ENCODE data around the gene TNC.

Gene TNC

DNA sequence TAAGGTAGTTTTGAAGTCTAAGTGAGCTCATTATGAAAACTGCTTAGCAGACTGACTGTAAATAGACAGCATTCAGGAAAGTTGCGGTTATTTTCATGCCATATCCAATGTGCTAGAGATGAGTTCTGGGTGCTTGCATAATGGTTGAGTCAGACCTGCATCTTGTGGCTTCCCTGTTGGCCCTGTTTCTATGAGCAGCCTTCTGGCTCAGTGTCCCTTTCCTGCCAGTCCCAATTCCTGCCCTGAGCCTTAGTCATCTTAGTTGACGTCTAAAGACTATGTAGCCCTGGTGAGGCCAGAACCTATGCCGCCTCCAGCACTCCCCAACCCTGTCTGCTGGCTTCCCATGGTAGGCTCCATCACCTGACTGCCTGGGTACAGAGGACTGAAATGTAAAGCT lies 111.3 kb downstream of the TNC start:
- no peak for DNase-seq

DNA sequence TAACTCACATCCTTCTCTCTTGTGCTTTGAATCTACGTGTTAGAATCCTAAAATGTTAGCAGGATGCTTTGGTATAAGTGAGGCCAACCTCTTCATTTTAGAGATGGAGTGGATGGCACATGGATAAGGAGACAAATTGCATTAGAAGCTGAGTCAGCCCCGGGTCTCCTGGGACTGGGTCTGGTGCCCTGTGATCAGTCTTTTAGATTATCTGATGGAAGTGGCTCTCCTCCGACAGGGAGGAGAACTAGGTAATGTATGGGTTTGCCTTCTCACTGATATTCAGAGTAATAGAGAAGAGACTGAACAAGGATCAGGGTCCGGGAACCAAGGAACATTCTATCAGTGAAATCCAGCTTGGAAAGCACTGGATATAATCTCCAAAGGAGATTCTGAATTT lies 112.6 kb downstream of the TNC start:
- DNase-seq, result no peak

DNA sequence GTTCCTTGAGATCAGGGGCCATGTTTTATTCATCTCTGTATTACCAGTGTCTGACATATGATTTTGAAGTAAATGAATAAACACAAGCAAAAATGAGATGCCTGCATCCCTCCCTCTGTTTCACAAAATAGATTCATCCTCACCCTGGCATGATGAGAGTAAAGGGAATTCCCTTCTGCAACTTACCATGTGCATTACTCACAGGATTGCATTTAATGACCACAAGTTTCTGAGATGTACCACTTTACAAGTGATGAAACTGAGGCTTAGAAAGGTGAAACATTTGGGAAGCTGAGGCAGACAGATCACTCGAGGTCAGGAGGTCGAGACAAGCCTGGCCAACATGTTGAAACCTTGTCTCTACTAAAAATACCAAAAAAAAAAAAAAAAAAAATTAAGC lies 113.4 kb downstream of the TNC start:
- DNase-seq, result no peak

DNA sequence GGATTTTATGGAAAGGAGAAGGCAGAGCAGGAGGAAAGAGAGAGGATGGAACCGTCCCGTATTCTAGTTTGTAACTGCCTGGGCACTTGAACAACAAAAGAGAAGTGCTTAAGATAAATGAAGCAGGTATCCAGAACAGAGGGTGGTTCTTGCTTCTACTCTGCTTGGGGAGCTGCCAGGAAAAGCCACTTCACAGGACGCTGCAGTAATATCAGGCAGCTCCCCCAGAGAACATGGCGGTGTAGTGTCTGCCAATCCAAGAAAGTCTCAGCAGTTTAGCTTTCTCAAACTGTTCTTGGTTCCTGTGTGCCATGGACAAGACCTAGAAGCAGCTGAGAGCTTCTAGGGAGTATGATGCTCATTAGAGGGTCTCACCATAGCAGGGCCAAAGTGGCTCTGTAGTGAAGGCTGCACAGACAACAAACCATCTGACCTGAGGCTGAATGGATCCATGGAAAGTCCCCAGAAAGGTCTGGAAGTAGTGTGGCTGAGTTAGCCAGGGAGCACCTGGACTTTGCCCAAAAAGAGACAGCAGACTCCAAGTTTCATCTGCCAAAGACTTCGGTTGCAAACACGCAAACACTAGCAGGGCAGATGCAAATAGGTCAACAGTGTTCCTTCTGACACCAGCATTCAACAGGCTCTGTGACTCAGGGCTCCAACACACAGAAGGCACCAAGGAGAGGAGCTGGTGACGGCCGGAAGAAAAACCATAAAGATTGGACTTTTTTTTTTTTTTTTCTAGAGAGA lies 115.4 kb downstream of the TNC start:
- no peak for DNase-seq

DNA sequence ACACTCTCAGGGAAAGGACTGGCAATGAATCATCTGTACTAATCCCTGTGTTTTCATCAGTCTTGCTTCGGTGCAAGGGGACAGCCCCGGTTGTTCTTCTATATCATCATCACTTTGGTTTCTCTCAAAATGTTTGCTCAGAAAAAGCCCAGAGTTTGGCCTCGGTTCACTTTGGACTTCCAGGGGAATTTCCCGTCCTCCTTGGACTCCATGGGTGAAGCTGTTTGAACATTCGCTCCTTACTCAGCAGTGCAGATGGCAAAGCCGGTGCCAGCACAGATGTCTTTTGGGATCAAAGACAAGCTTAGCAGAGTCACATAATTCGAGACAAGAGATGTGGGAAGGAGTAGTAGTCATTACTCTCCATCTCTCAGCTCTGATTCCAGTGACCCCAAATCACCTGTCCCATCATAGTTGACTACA lies 117.7 kb downstream of the TNC start:
- DNase-seq, result no peak

DNA sequence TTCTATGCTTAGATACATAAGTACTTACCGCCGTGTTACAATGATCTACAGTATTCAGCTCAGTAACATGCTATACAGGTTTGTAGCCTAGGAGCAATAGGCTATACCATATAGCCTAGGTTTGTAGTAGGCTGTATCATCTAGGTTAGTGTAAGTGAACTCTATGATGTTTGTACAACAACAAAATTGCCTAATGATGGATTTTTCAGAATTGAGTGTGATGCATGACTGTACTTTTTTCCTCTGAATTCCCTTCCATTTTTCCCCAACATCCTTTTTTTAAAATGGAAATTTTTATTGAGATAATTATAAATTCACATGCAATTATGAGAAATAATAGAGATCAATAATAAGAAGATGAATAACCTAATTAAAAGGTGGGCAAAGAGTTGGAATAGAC lies 119.6 kb downstream of the TNC start:
- no peak for DNase-seq

DNA sequence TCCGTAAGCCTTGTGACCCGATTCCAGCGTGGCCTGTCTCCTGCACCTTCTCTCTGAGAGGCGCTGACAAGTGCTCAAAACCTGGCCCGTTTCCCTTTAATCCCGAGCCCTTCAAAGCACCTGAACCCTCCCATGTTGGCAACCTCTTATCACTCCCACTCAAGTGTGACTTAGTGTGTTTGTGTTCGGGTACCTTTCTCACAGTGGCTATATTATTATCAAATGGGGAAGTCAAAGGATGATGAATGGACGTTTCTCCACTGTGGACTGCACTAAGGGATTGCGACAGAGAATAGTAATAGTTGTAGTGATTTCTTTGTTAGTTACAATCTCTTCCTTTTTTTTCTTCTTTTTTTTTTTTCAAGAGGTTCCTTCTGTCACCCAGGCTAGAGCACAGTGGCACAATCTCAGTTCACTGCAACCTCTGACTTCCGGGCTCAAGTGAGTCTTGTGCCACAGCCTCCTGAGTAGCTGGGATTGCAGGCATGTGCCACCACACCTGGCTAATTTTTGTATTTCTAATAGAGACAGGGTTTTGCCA lies 122.2 kb downstream of the TNC start:
- no peak for DNase-seq

DNA sequence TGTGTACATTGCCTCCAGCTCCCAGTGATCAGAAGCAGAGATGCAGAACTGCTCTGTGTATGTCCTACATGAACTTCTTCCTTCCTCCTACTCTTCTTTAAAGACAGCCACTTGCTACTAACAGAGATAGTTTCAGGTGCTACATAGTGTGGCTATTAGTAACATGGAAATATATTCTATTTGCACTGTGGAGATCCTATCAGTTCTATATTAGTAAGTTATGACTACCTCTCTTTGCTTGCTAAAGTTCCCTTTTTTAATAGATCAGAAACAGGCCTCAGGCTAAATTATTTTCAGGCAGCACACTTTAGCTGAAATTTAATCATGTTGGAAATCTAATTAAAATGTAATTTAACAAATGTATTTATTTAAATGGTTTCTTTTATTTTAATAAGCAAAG lies 123.2 kb downstream of the TNC start:
- DNase-seq, result no peak

DNA sequence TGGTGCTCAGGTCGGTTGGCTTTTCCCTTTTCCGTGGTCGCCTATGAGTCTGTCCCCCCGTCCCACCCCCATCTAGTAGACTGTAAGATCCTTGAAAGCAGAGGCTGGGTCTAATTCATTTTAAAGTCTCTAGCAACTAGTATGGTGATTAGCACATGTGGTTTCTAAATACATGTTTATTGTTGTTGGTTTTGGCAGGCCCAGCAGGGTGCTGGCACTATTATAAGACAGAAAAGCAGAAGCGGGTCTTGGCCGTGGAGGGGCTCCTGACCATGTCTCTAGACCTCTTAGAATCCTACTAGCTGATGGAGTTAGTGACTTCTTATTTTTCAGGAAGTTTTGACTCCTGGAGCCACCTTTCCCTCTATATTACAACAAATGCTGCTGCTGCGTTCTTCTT lies 126.1 kb downstream of the TNC start:
- DNase-seq, result no peak

DNA sequence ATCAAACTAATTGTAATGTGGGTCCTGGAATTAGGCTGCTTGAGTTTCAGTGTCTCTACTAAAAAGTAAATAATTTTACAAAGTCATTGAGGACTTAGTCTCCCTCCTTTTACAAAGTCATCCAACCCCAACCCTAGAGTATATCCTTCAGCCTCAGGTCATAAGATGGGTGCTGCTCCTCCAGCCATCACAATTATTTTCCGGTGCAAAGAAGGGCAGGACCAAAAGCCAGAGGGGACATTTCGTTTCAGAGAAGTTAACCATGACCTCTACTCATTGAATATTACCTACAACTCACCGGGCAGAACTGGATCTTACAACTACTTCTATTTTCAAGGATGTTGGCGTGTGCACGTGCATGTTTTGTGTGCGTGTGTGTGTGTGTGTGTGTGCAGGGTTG lies 127.1 kb downstream of the TNC start:
- no peak for DNase-seq

DNA sequence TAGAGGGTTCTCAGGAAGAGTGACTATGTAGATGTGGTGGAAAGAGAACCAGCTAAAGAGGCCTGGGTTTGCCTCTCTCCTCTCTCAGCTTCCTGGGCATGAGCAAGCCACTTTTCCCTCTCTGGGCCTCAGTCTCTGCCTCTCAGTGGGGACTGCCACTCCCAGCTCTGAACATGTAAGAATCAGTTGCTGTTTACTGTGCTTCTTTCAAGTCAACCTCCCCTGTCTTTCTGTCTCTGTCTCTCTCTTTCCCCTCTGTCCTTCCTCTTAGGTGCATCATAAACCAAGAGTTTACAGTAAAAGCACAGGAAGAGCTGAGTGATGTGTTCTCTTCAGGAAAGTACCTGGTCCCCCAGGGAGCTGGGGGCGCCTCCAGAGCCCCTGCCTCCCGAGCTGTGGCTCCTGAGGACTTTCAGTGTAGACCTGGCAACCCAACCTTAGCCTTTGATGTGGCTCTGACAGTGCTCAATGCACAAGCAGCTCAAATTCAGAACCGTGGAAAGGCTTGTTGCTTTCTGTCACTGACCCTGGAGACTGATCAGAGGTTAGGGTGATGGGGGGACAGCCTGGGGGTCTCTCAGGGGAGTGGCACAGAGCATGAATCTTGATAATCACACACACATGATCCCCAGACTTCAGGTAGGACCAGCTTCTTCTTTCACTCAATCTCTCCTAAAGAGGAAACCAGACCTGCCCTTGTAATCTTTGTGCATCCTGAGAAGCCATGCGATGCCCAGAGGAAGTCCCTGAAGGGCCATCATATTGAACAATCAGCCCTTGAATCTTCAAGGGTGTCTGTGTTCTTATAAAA lies 128.2 kb downstream of the TNC start:
- no peak for DNase-seq

DNA sequence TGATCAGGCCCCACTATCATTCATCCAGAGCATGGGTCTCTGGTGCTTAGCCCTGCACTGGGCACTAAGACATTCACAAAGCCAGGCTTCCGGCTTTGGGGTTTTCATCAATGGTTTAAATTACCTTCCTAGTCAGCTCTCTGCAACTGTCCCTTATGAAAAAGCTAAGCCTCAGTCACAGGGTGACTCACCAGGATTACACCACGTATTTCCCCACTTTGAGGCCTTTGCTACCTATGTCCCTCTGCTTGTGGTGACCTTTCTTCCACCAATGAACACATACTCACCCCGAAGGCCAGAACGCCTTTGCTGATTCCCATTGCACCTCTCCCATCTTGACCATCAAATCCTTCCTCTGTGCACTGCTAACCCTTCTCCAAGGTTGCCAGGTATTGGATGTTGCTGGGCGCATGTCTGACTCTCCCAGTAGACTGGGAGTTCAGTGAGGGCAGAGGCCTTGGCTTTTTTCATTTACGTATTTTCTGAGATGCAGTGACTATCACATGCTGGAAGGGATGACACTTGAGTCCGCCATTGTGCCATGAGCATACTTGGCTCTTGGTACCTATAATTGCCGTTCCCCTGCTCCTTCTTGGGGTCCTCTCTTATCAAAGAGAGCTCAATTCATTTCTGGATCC lies 128.9 kb downstream of the TNC start:
- DNase-seq, result no peak

DNA sequence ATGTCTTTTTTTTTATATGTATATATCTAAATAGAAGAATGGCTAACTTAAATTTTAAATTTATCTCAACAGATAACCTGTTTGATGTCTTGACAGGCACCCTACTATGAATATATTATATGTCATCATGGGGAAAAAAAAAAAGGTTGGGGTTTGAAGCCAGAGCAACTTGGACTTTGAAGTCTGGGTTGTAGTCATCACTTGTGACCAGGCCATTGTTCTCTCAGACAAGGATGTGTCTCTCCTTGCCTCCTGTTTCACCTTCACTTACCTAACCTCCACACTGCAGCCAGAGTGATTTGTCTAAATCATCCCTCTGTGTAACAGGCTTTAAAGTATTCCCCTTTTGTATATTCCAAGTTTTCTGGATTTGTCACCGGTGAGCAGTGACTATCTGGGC lies 130.8 kb downstream of the TNC start:
- no peak for DNase-seq

DNA sequence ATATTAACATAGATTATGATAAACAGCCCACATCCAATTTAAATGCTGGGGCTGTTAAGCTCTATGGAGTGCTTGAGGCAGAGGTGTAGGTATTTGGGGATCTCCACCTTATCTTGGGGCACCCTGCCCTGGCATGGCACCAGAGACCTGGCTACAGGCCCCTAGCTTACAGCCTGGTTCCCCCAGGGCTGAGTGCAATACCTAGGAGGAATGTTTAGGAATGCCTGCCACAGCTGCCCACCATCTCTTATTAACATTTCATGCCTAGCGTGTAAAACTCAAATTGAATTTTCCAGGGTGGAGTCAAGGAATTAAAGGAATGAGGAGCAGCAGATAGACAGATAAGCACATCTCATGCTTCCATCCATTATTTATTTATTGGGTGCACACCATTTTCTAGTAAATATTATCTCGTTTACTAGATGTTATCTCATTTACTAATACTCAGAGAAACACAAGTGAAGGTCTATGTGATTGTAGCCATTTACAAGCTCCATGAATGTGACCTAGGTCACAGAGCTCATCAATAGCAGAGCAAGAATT lies 131.9 kb downstream of the TNC start:
- DNase-seq, result no peak

DNA sequence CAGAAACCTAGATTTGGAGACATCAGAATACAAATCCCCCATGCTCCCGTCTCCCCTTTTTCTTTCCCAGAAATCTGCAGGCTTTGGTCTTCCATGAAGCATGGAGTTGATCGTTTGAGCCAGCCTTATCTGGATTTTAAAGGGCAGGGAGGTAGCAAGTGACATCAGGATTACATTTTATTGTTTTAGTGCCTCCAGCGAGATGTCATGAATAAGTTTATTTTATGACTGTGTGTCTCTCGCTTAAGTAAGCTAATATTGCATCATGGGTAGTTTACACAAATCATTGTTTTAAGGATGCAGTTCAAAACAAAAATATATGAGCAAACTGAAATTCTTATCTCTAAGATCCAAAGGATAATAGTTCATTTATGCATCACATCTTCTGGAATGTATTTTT lies 136.9 kb downstream of the TNC start:
- DNase-seq, result no peak

DNA sequence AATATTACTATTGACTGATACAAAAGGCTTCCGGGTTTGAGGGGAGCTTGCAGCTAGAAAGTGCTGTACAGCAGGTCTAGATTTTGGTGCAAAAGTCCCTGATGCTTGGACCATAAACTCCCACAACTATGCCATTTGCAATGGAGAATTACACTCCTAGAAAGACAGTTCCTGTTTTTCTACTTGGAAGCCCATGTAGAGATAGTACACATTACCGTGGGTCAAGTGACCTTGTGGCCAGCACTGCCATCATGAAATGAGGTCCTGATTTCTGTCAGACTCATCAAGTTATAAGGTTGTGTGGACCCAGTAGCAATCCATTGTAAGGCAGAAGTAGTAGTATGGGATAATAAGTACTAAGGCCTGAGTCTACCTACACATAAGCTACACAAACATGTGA lies 144.7 kb downstream of the TNC start:
- DNase-seq, result no peak

DNA sequence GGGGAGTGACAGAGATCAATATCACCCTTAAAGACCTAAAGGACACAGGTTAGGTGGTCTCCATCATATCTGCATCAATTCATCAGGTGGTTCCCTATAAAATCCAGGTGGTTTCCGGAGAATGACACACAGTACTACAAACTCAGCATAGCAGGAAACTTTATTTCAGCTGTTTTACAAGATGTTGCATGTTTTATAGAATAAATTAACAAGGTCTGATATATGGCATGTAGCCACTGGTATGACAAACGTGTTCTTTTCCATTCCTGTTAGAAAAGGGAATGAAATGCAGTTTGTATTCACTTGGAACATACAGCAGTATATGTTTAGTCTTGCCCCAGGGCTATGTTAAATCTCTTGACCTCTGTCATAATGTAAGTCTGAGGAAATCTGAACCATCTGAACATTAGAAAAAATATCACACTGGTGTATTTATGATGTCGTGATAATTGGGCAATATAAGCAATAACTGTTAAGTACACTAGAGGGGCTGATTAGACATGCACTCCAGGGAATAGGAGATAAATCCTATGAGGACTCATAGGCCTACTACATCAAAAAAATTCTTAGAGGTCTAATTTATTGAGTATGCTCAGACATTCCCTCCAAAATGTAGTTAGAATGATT lies 145.3 kb downstream of the TNC start:
- no peak for DNase-seq

Data from COR-L47 (cell line).